Muscle layer of duodenum (tissue), 2 donors: Measurements from ENCODE around the gene TAF12.
A peak's percentile ranks its signal among the peaks of the same experiment; 100 is the strongest.
"Not testable (repeated sequence)": the region's sequence is repeated elsewhere in the genome, so short reads cannot be mapped to it uniquely, and the experiment has no call there.

ENCODE experiments used
- H3K27ac ChIP-seq: one replicate; pipeline ENCODE4 v1.7.0; 2013; ENCODE audit warnings: mild to moderate bottlenecking, low read length
- H3K27me3 ChIP-seq: one replicate; pipeline ENCODE4 v1.7.0; 2013; ENCODE audit warnings: low read depth, mild to moderate bottlenecking, control low read depth, low read length
- H3K36me3 ChIP-seq, 2 donors: one replicate each; pipeline ENCODE4 v1.7.0; 2013; ENCODE audit warnings: low read length in 2 of 2, control low read depth in 1 of 2, mild to moderate bottlenecking in 1 of 2; ENCODE audit not compliant: insufficient read depth in 2 of 2, control insufficient read depth in 1 of 2
- H3K4me1 ChIP-seq, 2 donors: one replicate each; pipeline ENCODE4 v1.7.0; 2013; ENCODE audit warnings: low read length in 2 of 2, mild to moderate bottlenecking in 2 of 2, control low read depth in 1 of 2, moderate library complexity in 1 of 2; ENCODE audit not compliant: insufficient read depth in 2 of 2, control insufficient read depth in 1 of 2
- H3K4me3 ChIP-seq, 2 donors: one replicate each; pipeline ENCODE4 v1.7.0; 2013; ENCODE audit warnings: low read length in 2 of 2, low read depth in 1 of 2, mild to moderate bottlenecking in 1 of 2
- H3K9me3 ChIP-seq, 2 donors: one replicate each; pipeline ENCODE4 v1.7.0; 2013; ENCODE audit warnings: low read length in 2 of 2, control low read depth in 1 of 2, mild to moderate bottlenecking in 1 of 2; ENCODE audit not compliant: control insufficient read depth in 1 of 2
- donor health status: healthy.

Gene TAF12

DNA sequence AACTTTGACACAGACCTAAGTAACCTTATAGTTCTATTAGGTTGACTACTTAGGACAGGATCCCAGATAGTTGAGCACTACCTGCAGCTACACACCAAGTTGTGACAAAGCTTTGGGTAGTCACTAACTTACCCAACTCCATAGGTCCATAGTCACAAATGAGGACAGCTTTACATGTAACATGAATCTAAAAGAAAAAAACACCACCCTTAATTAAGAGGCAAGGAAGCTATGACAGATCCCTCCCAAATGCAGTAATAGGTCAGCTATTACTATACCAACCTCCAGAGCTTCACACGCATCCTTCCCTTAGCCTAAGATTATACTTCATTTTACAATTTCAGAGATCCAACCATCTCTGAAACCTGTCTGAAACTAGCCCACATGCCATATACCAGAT, 63.5 kb downstream of the TAF12 start:
- Histone ChIP-seq H3K4me3 (peak overlapping the region in 1 of 2 donors; percentile 3), H3K36me3 (peaks cover 27 to 37% of the 10 kb centered on the region in 2 donors), H3K27ac (no peak overlapping the region), H3K27me3 (no peaks in the 10 kb centered on the region), H3K9me3 (no peaks in the 10 kb centered on the region), H3K4me1 (peaks cover 7 to 16% of the 10 kb centered on the region in 2 donors)

- Histone ChIP-seq H3K27ac (no peak overlapping the region), H3K4me1 (peaks cover 7 to 16% of the 10 kb centered on the region in 2 donors)
These were observed 64.1 kb downstream of the TAF12 start for GRCh38 chr1:28578696-28579218.

DNA sequence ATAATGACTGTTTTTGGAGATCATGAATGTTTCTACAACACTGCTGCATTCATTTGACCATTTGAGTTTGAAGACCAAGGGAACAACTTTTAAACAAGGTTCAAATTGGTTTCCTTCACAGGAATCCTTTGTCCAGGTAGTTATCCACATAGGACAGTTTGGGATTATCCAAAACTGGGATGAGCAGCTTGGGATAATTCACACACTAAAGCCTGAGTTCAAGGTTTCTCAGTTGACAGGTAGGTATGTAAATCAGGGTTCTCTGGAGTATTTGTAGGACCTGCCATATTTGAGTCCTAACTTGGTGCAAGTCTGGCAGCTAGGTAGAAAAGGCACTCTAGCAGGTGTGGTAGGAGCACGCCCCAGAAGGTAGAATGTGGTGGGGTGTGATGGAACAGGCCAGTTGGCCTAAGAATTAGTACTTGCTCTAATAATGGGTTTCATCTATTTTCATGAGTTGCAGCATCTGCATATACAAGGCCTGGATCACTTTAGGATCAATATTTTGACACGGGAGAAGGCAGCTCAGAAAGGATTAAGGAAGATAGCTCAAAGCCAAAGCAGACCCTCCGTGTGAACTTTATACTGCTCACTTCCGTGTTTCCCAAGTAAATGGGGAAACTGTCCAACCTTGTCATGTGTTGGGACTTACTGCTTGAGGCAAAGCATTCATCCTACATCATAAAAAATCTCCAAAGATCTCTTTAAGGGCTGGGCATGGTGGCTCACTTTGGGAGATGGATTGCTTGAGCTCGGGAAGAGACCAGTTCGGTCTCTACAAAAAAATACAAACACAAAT, 64.9 kb downstream of the TAF12 start:
- Histone ChIP-seq H3K27me3 (no peaks in the 10 kb centered on the region), H3K4me1 (peaks cover 7 to 16% of the 10 kb centered on the region in 2 donors), H3K27ac (no peak overlapping the region), H3K4me3 (no peak overlapping the region), H3K9me3 (no peaks in the 10 kb centered on the region), H3K36me3 (peaks cover 27 to 49% of the 10 kb centered on the region in 2 donors)

More at GRCh38 chr1:28578696-28579218, 64.1 kb downstream of the TAF12 start:
- Histone ChIP-seq H3K27me3 (no peaks in the 10 kb centered on the region), H3K36me3 (peaks cover 27 to 43% of the 10 kb centered on the region in 2 donors), H3K4me3 (no peak overlapping the region), H3K9me3 (no peaks in the 10 kb centered on the region)

DNA sequence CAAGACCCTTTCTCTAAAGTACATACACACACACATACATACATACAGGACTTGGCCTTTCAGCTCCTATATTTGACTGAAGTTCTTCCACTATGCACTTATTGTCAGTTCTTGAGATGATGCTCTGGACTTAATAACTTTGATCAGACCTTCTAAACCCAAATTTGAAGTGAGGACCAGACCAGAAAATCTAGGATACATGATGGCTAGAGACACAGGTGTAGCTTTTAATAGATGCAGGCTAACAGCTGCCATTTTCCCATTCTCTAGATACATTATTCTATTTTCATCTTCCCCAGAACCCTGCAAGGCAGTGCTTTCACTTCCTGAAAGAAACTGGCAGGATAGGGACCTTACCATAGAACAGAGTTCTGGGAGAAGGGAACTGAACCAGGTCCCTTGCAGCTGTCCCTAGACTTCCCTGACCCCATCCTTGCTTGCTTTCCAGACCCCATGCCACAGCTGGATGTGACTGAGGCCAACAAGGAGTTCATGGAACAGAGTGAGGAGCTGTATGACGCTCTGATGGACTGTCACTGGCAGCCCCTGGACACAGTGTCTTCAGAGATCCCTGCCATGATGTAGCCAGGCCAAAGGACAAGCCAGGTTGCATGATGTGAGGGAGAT, 65.7 kb downstream of the TAF12 start:
- no peaks in the 10 kb centered on the region for H3K27me3 ChIP-seq
- peaks cover 7 to 16% of the 10 kb centered on the region in 2 donors for H3K4me1 ChIP-seq
- H3K9me3 ChIP-seq, result no peaks in the 10 kb centered on the region
- H3K27ac ChIP-seq, result no peak overlapping the region
- H3K36me3 ChIP-seq, result peaks cover 27 to 50% of the 10 kb centered on the region in 2 donors
- H3K4me3 ChIP-seq, result no peak overlapping the region

GRCh38 chr1:28573564-28573963, 69.3 kb downstream of the TAF12 start:
- Histone ChIP-seq H3K27me3 (no peaks in the 10 kb centered on the region), H3K9me3 (no peaks in the 10 kb centered on the region), H3K36me3 (peaks cover 22 to 66% of the 10 kb centered on the region in 2 donors), H3K4me1 (no peaks in the 10 kb centered on the region), H3K27ac (no peak overlapping the region), H3K4me3 (no peak overlapping the region)

DNA sequence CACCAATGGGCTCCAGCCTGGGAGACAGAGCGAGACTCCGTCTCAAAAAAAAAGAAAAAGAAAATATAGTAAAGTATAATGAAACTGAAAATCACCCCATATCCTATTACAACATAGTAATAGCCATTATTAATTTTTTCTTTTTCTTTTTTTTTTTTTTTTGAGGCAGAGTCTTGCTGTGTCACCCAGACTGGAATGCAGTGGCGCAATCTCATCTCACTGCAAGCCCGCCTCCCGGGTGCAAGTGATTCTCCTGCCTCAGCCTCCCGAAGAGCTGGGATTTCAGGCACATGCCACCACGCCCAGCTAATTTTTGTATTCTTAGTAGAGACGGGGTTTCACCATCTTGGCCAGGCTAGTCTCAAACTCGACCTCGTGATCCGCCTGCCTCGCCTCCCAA, 70.0 kb downstream of the TAF12 start:
- H3K9me3 ChIP-seq, H3K27ac ChIP-seq, H3K4me1 ChIP-seq, H3K27me3 ChIP-seq, H3K4me3 ChIP-seq: not testable (repeated sequence)
- H3K36me3 ChIP-seq, result peaks cover 21 to 65% of the 10 kb centered on the region in 2 donors

DNA sequence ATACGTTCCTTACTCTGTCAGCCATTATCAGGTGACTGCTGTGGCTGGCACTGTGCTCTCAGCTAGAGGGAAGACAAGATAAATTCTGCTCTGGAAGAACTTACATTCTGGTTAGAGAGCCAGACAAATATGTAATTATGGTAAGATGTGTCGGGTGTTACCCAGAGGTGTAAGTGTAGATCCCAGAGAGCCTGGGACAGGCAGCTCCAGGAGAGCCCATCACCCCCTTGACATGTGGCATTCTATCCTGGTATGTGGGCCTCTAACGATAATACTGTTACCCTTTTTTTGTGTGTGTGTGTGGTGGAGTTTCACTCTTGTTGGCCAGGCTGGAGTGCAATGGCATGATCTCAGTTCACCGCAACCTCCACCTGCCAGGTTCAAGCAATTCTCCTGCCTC, 71.0 kb downstream of the TAF12 start:
- no peaks in the 10 kb centered on the region for H3K27me3 ChIP-seq
- no peak overlapping the region for H3K4me3 ChIP-seq
- peaks cover 20 to 65% of the 10 kb centered on the region in 2 donors for H3K36me3 ChIP-seq
- no peaks in the 10 kb centered on the region for H3K9me3 ChIP-seq
- H3K27ac ChIP-seq, result no peak overlapping the region
- H3K4me1 ChIP-seq, result no peaks in the 10 kb centered on the region

DNA sequence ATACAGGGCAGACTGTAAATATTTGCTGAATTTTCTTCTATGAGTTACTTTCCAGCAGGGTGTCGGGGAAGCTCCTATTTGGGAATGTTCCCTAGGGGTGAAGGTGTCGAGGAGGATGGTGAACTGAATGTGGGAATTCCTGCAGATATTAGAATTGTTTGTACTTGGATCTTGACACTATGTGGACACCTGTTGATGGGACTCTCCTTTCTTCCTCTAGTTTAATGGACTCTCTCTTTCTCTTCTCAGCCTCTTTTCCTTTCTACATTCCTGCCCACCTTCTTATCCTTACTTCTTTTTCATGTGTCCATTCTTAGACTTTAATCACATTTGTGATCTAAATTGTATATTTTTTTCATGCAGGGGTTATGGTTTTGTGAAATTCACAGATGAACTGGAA, 75.9 kb downstream of the TAF12 start:
- H3K4me1 ChIP-seq, result no peaks in the 10 kb centered on the region
- peaks cover 42 to 75% of the 10 kb centered on the region in 2 donors for H3K36me3 ChIP-seq

DNA sequence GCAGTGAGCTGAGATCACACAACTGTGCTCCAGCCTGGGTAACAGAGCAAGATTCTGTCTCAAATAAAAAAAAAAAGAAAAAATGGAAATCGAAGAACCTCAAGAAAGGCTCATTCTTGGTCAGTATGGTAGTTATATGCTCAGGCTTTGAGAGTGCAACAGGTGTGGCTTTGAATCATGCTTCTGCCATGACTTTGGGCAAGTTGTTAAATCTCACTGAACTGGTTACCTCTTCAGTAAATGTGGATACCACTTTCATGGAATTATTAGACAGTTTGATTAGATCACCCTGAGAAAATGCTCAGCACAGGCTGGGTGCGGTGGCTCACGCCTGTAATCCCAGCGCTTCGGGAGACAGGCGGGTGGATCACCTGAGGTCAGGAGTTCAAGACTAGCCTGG, 77.1 kb downstream of the TAF12 start:
- peaks cover 45 to 75% of the 10 kb centered on the region in 2 donors for H3K36me3 ChIP-seq
- H3K27me3 ChIP-seq, result no peaks in the 10 kb centered on the region
- H3K9me3 ChIP-seq, result no peaks in the 10 kb centered on the region
- no peak overlapping the region for H3K4me3 ChIP-seq
- no peaks in the 10 kb centered on the region for H3K4me1 ChIP-seq
- H3K27ac ChIP-seq, result no peak overlapping the region

More for the DNA sequence above, 75.9 kb downstream of the TAF12 start:
- Histone ChIP-seq H3K27ac (no peak overlapping the region), H3K9me3 (no peaks in the 10 kb centered on the region), H3K4me3 (no peak overlapping the region), H3K27me3 (no peaks in the 10 kb centered on the region)

DNA sequence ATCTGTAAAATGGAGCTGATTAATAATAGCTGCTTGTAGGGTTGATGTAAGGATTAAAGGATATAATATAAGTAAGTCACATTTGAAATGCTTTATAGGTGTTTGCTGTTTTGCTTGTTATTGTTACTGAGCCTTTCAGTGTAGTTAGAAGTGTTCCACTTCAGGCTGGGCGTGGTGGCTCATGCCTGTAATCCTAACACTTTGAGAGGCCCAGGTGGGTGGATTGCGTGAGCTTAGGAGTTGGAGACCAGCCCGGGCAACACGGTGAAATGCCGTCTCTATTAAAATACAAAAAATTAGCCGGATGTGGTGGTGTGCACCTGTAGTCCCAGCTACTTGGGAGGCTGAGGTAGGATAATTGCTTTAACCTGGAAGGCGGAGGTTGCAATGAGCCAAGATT, 77.8 kb downstream of the TAF12 start:
- peaks cover 49 to 76% of the 10 kb centered on the region in 2 donors for H3K36me3 ChIP-seq
- no peaks in the 10 kb centered on the region for H3K4me1 ChIP-seq
- no peaks in the 10 kb centered on the region for H3K27me3 ChIP-seq
- H3K4me3 ChIP-seq, result no peak overlapping the region
- no peak overlapping the region for H3K27ac ChIP-seq
- H3K9me3 ChIP-seq, result no peaks in the 10 kb centered on the region

GRCh38 chr1:28564310-28564709, 78.6 kb downstream of the TAF12 start:
- H3K4me3 ChIP-seq, result no peak overlapping the region
- no peak overlapping the region for H3K27ac ChIP-seq
- no peaks in the 10 kb centered on the region for H3K4me1 ChIP-seq
- H3K36me3 ChIP-seq, result peaks cover 49 to 81% of the 10 kb centered on the region in 2 donors
- H3K9me3 ChIP-seq, result no peaks in the 10 kb centered on the region
- H3K27me3 ChIP-seq, result no peaks in the 10 kb centered on the region
